ENCODE measurements around the gene RMND1. TPM values are rescaled to one million over a fixed set of nuclear protein-coding genes. Genes with fewer than 3 reads are reported as not detected.
A peak's percentile ranks its signal among the peaks of the same experiment; 100 is the strongest.

RMND1 gene
- polyA plus RNA-seq, 1 donor from 2014 or later: 35.3 TPM

DNA sequence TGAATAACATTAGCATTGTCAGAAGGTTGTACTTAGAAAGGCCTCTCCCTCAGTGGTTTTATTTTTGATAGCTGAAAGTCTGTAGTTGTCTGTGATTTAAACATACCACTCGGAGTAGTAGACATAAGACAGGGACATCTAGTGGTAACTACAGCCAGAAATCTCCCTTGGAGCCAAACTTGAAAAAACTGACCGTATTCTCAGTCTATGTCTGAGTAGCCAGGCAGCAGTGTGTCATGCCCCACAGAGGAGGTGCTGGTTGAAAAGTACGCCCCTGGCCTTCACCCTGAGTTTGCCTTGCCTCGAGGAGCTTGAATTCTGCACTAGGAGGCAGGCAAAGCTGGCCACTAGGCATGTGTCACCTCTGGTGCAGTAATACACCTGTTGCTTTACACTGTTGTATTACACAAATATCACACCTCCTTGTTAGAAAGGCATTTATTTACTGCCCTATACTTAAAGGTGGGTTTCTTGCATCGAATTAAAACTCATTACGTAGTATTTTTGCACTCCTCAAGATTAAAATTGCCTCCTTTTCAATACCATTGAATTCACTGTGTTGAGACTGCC lies 81.3 kb downstream of the RMND1 start:
- Histone ChIP-seq H3K79me2 (replicated peaks; ENCODE audit: insufficient read depth, low read length) (no peaks in the 10 kb centered on the region), H3K36me3 (ENCODE audit: insufficient read depth, low read length) (peaks cover 4% of the 10 kb centered on the region)

DNA sequence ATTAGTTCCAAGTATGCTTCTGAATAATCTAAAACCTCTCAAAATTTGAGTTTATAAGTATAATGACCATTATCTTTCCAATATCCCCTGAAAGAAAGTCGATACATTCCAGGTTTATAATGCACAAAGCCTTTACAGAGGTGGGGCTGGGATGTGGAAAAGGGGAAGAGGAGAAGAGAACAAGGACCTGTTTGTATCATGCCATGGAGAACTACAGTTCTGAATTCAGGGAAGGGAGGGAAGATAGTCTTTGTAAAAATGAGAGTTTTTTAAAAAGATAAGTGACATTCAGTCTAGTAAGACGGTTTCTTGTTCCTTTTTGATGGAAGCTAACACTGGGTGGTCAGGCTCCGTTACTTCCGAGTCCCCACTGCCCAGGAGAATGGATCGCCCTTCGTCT lies 86.7 kb downstream of the RMND1 start:
- no peaks in the 10 kb centered on the region for H3K36me3 ChIP-seq (ENCODE audit: insufficient read depth, low read length)
- H3K9me2 ChIP-seq (ENCODE audit: insufficient read depth, low read length): no peaks in the 10 kb centered on the region
- TF ChIP-seq RAD21 (conservative IDR thresholded peaks at IDR 0.05): no peak
- no peak for TF ChIP-seq MXI1 (conservative IDR thresholded peaks at IDR 0.05; ENCODE audit: poor library complexity, severe bottlenecking)
- TF ChIP-seq EP300 (conservative IDR thresholded peaks at IDR 0.05; ENCODE audit: poor library complexity, severe bottlenecking): no peak
- TF ChIP-seq SMC3 (conservative IDR thresholded peaks at IDR 0.05; ENCODE audit: poor library complexity): no peak
- TF ChIP-seq, protein P1, sequence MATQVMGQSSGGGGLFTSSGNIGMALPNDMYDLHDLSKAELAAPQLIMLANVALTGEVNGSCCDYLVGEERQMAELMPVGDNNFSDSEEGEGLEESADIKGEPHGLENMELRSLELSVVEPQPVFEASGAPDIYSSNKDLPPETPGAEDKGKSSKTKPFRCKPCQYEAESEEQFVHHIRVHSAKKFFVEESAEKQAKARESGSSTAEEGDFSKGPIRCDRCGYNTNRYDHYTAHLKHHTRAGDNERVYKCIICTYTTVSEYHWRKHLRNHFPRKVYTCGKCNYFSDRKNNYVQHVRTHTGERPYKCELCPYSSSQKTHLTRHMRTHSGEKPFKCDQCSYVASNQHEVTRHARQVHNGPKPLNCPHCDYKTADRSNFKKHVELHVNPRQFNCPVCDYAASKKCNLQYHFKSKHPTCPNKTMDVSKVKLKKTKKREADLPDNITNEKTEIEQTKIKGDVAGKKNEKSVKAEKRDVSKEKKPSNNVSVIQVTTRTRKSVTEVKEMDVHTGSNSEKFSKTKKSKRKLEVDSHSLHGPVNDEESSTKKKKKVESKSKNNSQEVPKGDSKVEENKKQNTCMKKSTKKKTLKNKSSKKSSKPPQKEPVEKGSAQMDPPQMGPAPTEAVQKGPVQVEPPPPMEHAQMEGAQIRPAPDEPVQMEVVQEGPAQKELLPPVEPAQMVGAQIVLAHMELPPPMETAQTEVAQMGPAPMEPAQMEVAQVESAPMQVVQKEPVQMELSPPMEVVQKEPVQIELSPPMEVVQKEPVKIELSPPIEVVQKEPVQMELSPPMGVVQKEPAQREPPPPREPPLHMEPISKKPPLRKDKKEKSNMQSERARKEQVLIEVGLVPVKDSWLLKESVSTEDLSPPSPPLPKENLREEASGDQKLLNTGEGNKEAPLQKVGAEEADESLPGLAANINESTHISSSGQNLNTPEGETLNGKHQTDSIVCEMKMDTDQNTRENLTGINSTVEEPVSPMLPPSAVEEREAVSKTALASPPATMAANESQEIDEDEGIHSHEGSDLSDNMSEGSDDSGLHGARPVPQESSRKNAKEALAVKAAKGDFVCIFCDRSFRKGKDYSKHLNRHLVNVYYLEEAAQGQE (IDR thresholded peaks at IDR 0.05; ENCODE audit: borderline replicate concordance): no peak
- TF ChIP-seq, protein P2, sequence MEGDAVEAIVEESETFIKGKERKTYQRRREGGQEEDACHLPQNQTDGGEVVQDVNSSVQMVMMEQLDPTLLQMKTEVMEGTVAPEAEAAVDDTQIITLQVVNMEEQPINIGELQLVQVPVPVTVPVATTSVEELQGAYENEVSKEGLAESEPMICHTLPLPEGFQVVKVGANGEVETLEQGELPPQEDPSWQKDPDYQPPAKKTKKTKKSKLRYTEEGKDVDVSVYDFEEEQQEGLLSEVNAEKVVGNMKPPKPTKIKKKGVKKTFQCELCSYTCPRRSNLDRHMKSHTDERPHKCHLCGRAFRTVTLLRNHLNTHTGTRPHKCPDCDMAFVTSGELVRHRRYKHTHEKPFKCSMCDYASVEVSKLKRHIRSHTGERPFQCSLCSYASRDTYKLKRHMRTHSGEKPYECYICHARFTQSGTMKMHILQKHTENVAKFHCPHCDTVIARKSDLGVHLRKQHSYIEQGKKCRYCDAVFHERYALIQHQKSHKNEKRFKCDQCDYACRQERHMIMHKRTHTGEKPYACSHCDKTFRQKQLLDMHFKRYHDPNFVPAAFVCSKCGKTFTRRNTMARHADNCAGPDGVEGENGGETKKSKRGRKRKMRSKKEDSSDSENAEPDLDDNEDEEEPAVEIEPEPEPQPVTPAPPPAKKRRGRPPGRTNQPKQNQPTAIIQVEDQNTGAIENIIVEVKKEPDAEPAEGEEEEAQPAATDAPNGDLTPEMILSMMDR (IDR thresholded peaks at IDR 0.05; ENCODE audit: poor library complexity, severe bottlenecking): no peak
- TF ChIP-seq TAF1 (IDR thresholded peaks at IDR 0.05; ENCODE audit: low read depth): no peak
- no peak for TF ChIP-seq POLR2AphosphoS5 (IDR thresholded peaks at IDR 0.05)
- TF ChIP-seq EZH2 (IDR thresholded peaks at IDR 0.05; ENCODE audit: borderline replicate concordance, insufficient read depth, low read length, poor library complexity, severe bottlenecking): no peak
- H3K9me3 ChIP-seq (ENCODE audit: low read length): no peaks in the 10 kb centered on the region
- no peak overlapping the region for H3K9ac ChIP-seq (ENCODE audit: low read length)
- no peaks in the 10 kb centered on the region for H3F3A ChIP-seq (ENCODE audit: insufficient read depth, low read length, poor library complexity, severe bottlenecking)
- H4K20me1 ChIP-seq (ENCODE audit: insufficient read depth): no peaks in the 10 kb centered on the region
- H3K27ac ChIP-seq (ENCODE audit: low read length): no peak overlapping the region
- H3K27me3 ChIP-seq (ENCODE audit: insufficient read depth, low read depth, low read length): no peaks in the 10 kb centered on the region
- H3K4me3 ChIP-seq (ENCODE audit: low read length): no peak overlapping the region
- H3K79me2 ChIP-seq (replicated peaks; ENCODE audit: insufficient read depth, low read length): no peaks in the 10 kb centered on the region
- no peak overlapping the region for H2AFZ ChIP-seq (ENCODE audit: low read depth, low read length)
- no peak overlapping the region for H3K4me2 ChIP-seq (ENCODE audit: low read length)

More for the DNA sequence above, 81.3 kb downstream of the RMND1 start:
- Histone ChIP-seq H3K9ac (ENCODE audit: low read length) (no peak overlapping the region), H3K4me2 (ENCODE audit: low read length) (no peak overlapping the region), H3K9me3 (ENCODE audit: low read length) (no peaks in the 10 kb centered on the region), H3K27me3 (ENCODE audit: insufficient read depth, low read depth, low read length) (no peaks in the 10 kb centered on the region), H3K27ac (ENCODE audit: low read length) (no peak overlapping the region), H3K9me2 (ENCODE audit: insufficient read depth, low read length) (no peaks in the 10 kb centered on the region), H4K20me1 (ENCODE audit: insufficient read depth) (no peaks in the 10 kb centered on the region), H3F3A (ENCODE audit: insufficient read depth, low read length, poor library complexity, severe bottlenecking) (no peaks in the 10 kb centered on the region), H2AFZ (ENCODE audit: low read depth, low read length) (no peak overlapping the region), H3K4me3 (ENCODE audit: low read length) (no peak overlapping the region)
- no peak for TF ChIP-seq POLR2AphosphoS5 (IDR thresholded peaks at IDR 0.05)
- no peak for TF ChIP-seq EZH2 (IDR thresholded peaks at IDR 0.05; ENCODE audit: borderline replicate concordance, insufficient read depth, low read length, poor library complexity, severe bottlenecking)
- TF ChIP-seq, protein P1 (IDR thresholded peaks at IDR 0.05; ENCODE audit: borderline replicate concordance): no peak
- TF ChIP-seq SMC3 (conservative IDR thresholded peaks at IDR 0.05; ENCODE audit: poor library complexity): no peak
- TF ChIP-seq RAD21 (conservative IDR thresholded peaks at IDR 0.05): no peak
- TF ChIP-seq, protein P2 (IDR thresholded peaks at IDR 0.05; ENCODE audit: poor library complexity, severe bottlenecking): peak; percentile 8
